ENCODE data around the gene LRCH1.
A peak's percentile ranks its signal among the peaks of the same experiment; 100 is the strongest.
"Not testable (repeated sequence)": the region's sequence is repeated elsewhere in the genome, so short reads cannot be mapped to it uniquely, and the experiment has no call there.

Gene LRCH1

GRCh38 chr13:46761174-46761573, 208.2 kb downstream of the LRCH1 start:
- no peaks in the 10 kb centered on the region for H3K4me1 Mint-ChIP-seq (ENCODE audit: low read depth)
- no peak overlapping the region for H3K4me3 Mint-ChIP-seq
- no peaks in the 10 kb centered on the region for H3K27me3 Mint-ChIP-seq
- H3K9me3 Mint-ChIP-seq = no peaks in the 10 kb centered on the region
- no peak overlapping the region for H3K27ac Mint-ChIP-seq
- DNase-seq = no peak
- H3K36me3 Mint-ChIP-seq (ENCODE audit: low read depth) = no peaks in the 10 kb centered on the region

- no peaks in the 10 kb centered on the region for H3K27me3 Mint-ChIP-seq
- no peak overlapping the region for H3K4me3 Mint-ChIP-seq
- H3K4me1 Mint-ChIP-seq (ENCODE audit: low read depth) = no peaks in the 10 kb centered on the region
- no peaks in the 10 kb centered on the region for H3K36me3 Mint-ChIP-seq (ENCODE audit: low read depth)
- no peak overlapping the region for H3K27ac Mint-ChIP-seq
- no peaks in the 10 kb centered on the region for H3K9me3 Mint-ChIP-seq
- no peak for DNase-seq
Observed at GRCh38 chr13:46761866-46762265, 208.9 kb downstream of the LRCH1 start.

GRCh38 chr13:46769925-46770324, 217.0 kb downstream of the LRCH1 start:
- not testable (repeated sequence) for DNase-seq; H3K4me1 Mint-ChIP-seq (ENCODE audit: low read depth); H3K27me3 Mint-ChIP-seq; H3K27ac Mint-ChIP-seq; H3K9me3 Mint-ChIP-seq; H3K4me3 Mint-ChIP-seq
- peaks cover 58% of the 10 kb centered on the region for H3K36me3 Mint-ChIP-seq (ENCODE audit: low read depth)

GRCh38 chr13:46771693-46772092, 218.7 kb downstream of the LRCH1 start:
- H3K27ac Mint-ChIP-seq = no peak overlapping the region

GRCh38 chr13:46773541-46773940, 220.6 kb downstream of the LRCH1 start:
- Mint-ChIP-seq H3K4me3 (no peak overlapping the region), H3K9me3 (no peaks in the 10 kb centered on the region), H3K27ac (no peak overlapping the region), H3K27me3 (no peaks in the 10 kb centered on the region), H3K36me3 (ENCODE audit: low read depth) (peaks cover 91% of the 10 kb centered on the region), H3K4me1 (ENCODE audit: low read depth) (no peaks in the 10 kb centered on the region)
- no peak for DNase-seq

More at GRCh38 chr13:46771693-46772092, 218.7 kb downstream of the LRCH1 start:
- Mint-ChIP-seq H3K36me3 (ENCODE audit: low read depth) (peaks cover 76% of the 10 kb centered on the region), H3K27me3 (no peaks in the 10 kb centered on the region), H3K4me3 (no peak overlapping the region), H3K4me1 (ENCODE audit: low read depth) (no peaks in the 10 kb centered on the region), H3K9me3 (no peaks in the 10 kb centered on the region)
- DNase-seq = no peak

- H3K4me3 Mint-ChIP-seq = no peak overlapping the region
- no peak for DNase-seq
- no peaks in the 10 kb centered on the region for H3K4me1 Mint-ChIP-seq (ENCODE audit: low read depth)
- no peaks in the 10 kb centered on the region for H3K27me3 Mint-ChIP-seq
- H3K27ac Mint-ChIP-seq = no peak overlapping the region
- H3K36me3 Mint-ChIP-seq (ENCODE audit: low read depth) = peaks cover 91% of the 10 kb centered on the region
- H3K9me3 Mint-ChIP-seq = no peaks in the 10 kb centered on the region
Observed at GRCh38 chr13:46775385-46776107, 222.6 kb downstream of the LRCH1 start.

- Mint-ChIP-seq H3K9me3 (no peaks in the 10 kb centered on the region), H3K4me1 (ENCODE audit: low read depth) (no peaks in the 10 kb centered on the region), H3K27me3 (no peaks in the 10 kb centered on the region), H3K36me3 (ENCODE audit: low read depth) (peaks cover 90% of the 10 kb centered on the region), H3K4me3 (no peak overlapping the region), H3K27ac (no peak overlapping the region)
- no peak for DNase-seq
Observed at GRCh38 chr13:46778095-46778494, 225.1 kb downstream of the LRCH1 start.

- no peak for DNase-seq
- peaks cover 85% of the 10 kb centered on the region for H3K36me3 Mint-ChIP-seq (ENCODE audit: low read depth)
- H3K9me3 Mint-ChIP-seq = no peaks in the 10 kb centered on the region
- H3K4me1 Mint-ChIP-seq (ENCODE audit: low read depth) = no peaks in the 10 kb centered on the region
- no peaks in the 10 kb centered on the region for H3K27me3 Mint-ChIP-seq
- no peak overlapping the region for H3K27ac Mint-ChIP-seq
- H3K4me3 Mint-ChIP-seq = no peak overlapping the region
Observed at GRCh38 chr13:46778890-46779289, 225.9 kb downstream of the LRCH1 start.

- H3K27ac Mint-ChIP-seq = no peak overlapping the region
- H3K27me3 Mint-ChIP-seq = no peaks in the 10 kb centered on the region
- H3K36me3 Mint-ChIP-seq (ENCODE audit: low read depth) = peaks cover 84% of the 10 kb centered on the region
- H3K4me3 Mint-ChIP-seq = no peak overlapping the region
- DNase-seq = no peak
- H3K9me3 Mint-ChIP-seq = no peaks in the 10 kb centered on the region
- H3K4me1 Mint-ChIP-seq (ENCODE audit: low read depth) = no peaks in the 10 kb centered on the region
Observed at GRCh38 chr13:46782066-46782465, 229.1 kb downstream of the LRCH1 start.

GRCh38 chr13:46782691-46783090, 229.7 kb downstream of the LRCH1 start:
- H3K36me3 Mint-ChIP-seq (ENCODE audit: low read depth) = peaks cover 85% of the 10 kb centered on the region
- no peaks in the 10 kb centered on the region for H3K27me3 Mint-ChIP-seq
- no peaks in the 10 kb centered on the region for H3K9me3 Mint-ChIP-seq
- no peak overlapping the region for H3K27ac Mint-ChIP-seq
- no peak overlapping the region for H3K4me3 Mint-ChIP-seq
- DNase-seq = no peak
- H3K4me1 Mint-ChIP-seq (ENCODE audit: low read depth) = no peaks in the 10 kb centered on the region

- peaks cover 2% of the 10 kb centered on the region for H3K4me1 Mint-ChIP-seq (ENCODE audit: low read depth)
- H3K9me3 Mint-ChIP-seq = no peaks in the 10 kb centered on the region
- DNase-seq = no peak
- H3K27ac Mint-ChIP-seq = no peak overlapping the region
- no peaks in the 10 kb centered on the region for H3K27me3 Mint-ChIP-seq
- peaks cover 85% of the 10 kb centered on the region for H3K36me3 Mint-ChIP-seq (ENCODE audit: low read depth)
- no peak overlapping the region for H3K4me3 Mint-ChIP-seq
Observed at GRCh38 chr13:46783504-46783903, 230.5 kb downstream of the LRCH1 start.

- peaks cover 61% of the 10 kb centered on the region for H3K36me3 Mint-ChIP-seq (ENCODE audit: low read depth)
Observed at GRCh38 chr13:46795321-46795720, 242.4 kb downstream of the LRCH1 start.

GRCh38 chr13:46796129-46796514, 243.2 kb downstream of the LRCH1 start:
- Mint-ChIP-seq H3K9me3 (no peaks in the 10 kb centered on the region), H3K36me3 (ENCODE audit: low read depth) (peaks cover 53% of the 10 kb centered on the region), H3K4me3 (peak overlapping the region; percentile 92), H3K4me1 (ENCODE audit: low read depth) (peaks cover 42% of the 10 kb centered on the region), H3K27ac (peak overlapping the region; percentile 95), H3K27me3 (no peaks in the 10 kb centered on the region)
- DNase-seq = no peak

More at GRCh38 chr13:46795321-46795720, 242.4 kb downstream of the LRCH1 start:
- Mint-ChIP-seq H3K27ac (peak overlapping the region; percentile 61), H3K9me3 (no peaks in the 10 kb centered on the region), H3K4me3 (peak overlapping the region; percentile 92), H3K27me3 (no peaks in the 10 kb centered on the region), H3K4me1 (ENCODE audit: low read depth) (peaks cover 49% of the 10 kb centered on the region)
- no peak for DNase-seq

- Mint-ChIP-seq H3K27me3 (no peaks in the 10 kb centered on the region), H3K36me3 (ENCODE audit: low read depth) (peaks cover 46% of the 10 kb centered on the region), H3K9me3 (no peaks in the 10 kb centered on the region), H3K4me1 (ENCODE audit: low read depth) (peaks cover 42% of the 10 kb centered on the region), H3K27ac (peak within 1 kb of the TSS; percentile 95), H3K4me3 (peak within 1 kb of the TSS; percentile 92)
- DNase-seq = peak; percentile 95
Observed at GRCh38 chr13:46796515-46797474, 243.8 kb downstream of the LRCH1 start, which contains the start of gene ESD. TSS of gene ESD (minus strand) at chr13:46797161. CDS start at chr13:46791413, 5,748 bp downstream.

Data from activated T-cell treated with anti-CD3 and anti-CD28 coated beads, Interleukin-2, amount 50 U/mL, for 24 hours (primary cell).